NK-92 (cell line): Measurements from ENCODE around the gene ZNFX1.

Source experiments
- DNase-seq: peaks from one replicate; lab custom pipeline; 2025; ENCODE audit not compliant: unreplicated experiment; lab: John Stamatoyannopoulos, UW

ZNFX1 gene

GRCh38 chr20:49279677-49280462, 2.0 kb upstream of the ZNFX1 start:
- no peak for DNase-seq

DNA sequence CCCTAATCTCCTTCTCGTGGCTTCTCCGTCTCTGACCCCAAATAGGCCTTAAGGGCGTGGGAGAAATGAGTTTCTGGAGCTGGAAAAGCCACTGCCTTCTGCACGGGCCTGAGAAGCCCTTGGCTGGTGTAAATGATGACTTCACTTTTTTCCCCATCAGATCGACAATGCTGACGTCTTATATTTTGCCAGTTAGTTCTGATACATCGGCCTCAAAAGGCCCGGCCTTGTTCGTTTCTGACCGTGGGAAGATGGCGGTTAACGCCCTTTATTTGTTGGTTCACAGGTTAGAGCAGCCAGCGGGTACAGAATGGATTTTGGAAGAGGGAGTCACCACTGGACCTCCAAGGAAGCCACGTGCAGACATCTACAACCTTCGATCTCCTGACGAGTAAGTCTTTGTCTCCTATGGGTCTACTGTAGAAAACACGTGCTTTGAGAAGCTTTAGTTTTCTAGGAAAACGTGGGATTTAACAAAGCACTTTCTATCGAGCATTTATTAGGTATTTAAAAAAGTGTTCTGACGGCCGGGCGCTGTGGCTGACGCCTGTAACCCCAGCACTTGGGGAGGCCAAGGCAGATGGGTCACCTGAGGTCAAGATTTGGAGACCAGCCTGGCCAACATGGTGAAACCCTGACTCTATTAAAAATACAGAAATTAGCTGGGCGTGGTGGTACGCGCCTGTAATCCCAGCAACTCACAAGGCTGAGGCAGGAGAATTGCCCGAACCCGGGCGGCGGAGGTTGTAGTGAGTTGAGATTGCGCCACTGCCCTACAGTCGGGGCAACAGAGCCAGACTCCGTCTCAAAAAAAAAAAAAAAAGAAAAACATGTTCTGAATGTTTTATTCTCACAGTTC, 1.2 kb upstream of the ZNFX1 start:
- no peak for DNase-seq

- DNase-seq = no peak
These were observed 146 bp downstream of the ZNFX1 start for GRCh38 chr20:49277786-49278035.

- DNase-seq = no peak
These were observed 684 bp downstream of the ZNFX1 start for GRCh38 chr20:49276961-49277785.

DNA sequence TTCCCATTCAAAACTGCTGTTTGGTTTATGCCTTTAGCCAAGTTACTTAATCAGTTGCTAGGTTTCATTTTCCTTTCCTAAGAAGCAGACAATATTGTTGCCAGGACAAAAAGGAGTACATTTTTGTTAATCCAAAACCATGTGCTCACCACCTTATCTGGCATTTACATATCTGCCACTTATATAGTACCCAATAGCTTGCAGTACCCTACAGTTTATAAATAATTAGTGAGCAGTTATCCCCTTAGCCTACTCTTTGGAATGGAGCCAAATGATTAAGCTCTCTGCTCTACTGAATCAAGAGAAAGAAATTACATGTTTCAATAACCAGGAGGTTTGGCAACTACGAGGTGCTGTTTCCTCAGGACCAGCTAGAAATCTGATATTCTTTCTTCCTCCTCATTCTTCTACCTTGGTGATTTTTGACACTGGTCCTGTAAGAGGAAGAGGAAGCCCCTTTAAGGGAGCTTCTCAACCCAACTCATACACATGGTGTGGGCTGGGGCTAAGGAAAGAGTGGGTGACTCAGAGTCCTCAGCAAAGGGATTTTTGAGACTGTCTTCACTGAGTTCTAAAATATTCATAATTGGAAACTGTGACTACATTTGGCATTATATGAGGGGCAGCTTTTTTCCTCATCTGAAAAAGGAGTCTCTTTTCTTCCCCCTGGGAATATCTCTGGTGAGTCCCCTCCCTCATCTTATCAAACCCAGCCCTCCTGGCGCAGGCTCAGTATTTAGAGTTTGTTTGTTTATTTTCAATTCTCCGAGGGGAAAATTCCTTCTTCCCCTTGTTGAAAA, 1.5 kb downstream of the ZNFX1 start:
- DNase-seq = no peak

DNA sequence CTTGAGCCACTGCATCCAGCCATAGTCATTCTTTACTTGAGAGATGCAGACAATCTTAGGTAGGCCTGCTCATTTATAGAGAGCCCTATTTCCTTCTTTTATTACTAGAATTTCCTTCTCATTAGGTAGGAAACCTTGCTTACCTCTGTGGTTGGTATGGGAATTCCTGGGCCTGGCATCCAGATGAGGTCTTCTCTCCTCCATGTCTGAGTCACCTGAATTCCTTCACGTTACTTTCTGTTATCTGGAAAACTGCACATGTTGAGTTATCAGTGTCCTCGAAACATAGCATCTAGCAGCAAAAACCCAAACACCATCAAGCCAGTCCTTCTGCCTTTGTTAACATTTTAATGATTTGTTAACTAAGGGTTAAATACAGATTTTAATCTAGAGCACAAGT, 2.2 kb downstream of the ZNFX1 start:
- no peak for DNase-seq

DNA sequence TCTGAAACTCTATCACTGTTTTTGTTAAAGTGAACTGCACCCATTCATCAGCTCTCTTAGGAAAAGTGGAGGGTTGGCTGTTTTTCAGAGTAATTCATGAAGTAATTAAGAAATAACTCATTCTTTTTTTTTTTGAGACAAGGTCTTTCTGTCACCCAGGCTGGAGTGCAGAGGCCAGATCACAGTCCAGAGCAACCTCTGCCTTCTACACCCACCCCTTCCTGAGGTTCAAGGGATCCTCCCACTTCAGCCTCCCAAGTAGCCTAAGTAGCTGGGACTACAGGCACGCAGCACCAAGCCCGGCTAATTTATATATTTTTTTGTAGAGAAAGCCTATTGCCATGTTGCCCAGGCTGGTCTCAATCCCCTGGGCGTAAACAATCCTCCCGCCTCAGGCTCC, 2.6 kb downstream of the ZNFX1 start:
- DNase-seq = no peak

DNA sequence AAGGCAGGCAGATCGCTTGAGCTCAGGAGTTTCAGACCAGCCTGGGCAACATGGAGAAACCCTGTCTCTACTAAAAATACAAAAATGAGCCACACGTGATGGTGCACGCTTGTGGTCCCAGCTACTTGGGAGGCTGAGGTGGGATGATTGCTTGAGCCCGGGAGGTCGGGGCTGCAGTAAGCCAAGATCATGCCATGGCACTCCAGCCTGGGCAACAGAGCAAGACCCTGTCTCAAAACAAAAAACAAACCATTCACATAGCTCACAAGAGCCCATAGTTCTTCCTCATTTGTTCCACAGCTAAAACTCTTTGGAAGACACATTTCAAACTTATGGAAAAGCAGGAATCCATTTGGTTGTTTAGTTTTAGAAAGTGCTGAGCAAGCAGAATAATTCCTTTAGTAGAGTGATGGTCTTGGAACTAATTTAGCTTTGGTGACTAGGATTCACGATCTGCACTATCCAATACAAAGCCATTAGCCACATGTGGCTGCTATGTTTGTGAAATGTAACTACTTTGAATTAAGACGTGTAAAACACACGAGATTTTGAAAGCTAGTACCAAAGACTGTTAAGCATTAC, 4.1 kb downstream of the ZNFX1 start:
- DNase-seq = no peak

GRCh38 chr20:49272654-49273053, 5.2 kb downstream of the ZNFX1 start:
- no peak for DNase-seq

DNA sequence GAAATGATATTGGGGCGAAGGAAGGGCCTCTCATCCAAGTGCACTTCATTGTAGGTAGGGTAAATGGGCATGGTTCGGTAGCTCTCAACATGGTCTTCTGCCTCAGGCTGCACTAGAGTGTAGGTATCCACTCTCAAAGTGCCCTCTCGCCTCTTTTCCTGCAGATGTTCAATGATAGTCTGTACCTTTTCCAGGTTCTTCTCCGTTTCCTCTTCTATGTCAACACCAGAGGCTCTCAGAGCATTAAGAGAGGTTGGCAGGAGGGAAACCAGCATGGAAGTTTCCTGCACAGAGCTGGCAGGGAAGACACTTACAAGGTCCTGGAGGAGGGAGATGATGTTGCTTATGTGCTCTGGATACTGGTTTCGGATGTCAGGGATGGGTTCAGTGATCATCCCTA, 7.1 kb downstream of the ZNFX1 start:
- no peak for DNase-seq

DNA sequence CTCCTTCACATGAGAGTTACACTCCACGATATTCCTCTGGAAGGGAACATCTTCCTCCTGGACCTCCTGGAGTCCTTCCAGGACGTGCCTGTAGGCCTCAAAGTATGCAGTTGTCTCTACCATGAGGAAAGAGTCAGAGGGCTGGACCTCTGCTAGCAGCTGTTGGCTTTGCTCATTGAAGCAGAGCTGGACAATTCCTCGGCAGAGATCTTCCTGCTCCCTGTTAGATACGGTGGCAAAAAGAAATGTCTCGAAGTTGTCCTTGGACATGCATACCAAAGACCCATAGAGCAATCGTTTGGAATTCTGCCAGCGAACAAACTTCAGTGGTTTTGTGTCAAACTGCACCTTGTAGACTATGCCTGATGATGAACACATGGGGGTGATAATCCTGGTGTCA, 7.7 kb downstream of the ZNFX1 start:
- DNase-seq = no peak

GRCh38 chr20:49268600-49269365, 9.1 kb downstream of the ZNFX1 start:
- no peak for DNase-seq

GRCh38 chr20:49267327-49267726, 10.5 kb downstream of the ZNFX1 start:
- DNase-seq = no peak

DNA sequence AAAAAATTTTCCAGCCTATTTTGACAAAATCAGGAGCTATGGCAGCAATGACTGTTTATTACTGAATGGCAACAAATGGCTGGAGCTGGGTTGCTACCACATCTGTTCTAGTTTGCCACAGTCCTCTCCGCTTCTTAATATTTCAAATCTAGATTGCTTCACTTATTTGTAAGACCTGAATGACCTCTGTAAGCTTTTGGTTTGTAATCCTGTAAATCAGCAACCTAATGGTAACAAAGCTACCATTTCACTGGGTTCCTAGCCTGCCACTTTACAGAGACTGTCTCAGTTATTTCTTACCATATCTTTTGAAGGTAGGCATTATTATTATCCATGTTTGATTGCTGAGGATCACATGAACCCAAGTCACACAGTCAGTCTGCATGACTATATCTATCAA, 15.4 kb downstream of the ZNFX1 start:
- no peak for DNase-seq

DNA sequence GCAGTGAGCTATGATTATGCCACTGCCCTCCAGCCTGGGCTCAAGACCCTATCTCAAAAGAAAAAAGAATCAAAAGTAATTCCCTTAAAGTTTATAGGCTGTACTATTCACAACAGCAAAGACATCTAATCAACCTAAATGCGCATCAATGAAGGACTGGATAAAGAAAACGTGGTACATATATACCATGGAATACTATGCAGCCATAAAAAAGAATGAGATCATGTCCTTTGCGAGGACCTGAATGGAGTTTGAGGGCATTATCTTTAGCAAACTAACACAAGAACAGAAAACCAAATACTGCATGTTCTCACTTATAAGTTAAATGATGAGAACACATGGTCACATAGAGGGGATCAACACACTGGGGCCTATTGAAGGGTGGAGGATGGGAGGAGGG, 16.7 kb downstream of the ZNFX1 start:
- no peak for DNase-seq

GRCh38 chr20:49260218-49260617, 17.6 kb downstream of the ZNFX1 start:
- DNase-seq = no peak

DNA sequence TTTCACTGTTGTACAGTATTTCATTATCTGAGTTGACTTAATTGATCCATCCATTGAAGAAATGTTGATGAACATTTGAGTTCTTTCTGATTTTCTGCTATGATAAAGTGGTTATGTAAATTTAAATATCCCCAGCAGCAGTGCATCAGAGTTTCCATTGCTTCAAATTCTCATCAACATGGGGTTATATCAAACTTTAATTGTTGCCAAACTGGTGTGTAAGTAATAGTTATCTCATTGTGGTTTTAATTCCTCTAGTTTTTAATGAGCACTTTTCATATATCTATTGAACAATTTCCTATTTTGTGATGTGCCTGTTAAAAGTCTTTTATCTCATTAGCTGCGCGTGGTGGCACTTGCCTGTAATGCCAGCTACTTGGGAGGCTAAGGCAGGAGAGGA, 18.1 kb downstream of the ZNFX1 start:
- DNase-seq = no peak

GRCh38 chr20:49259284-49259683, 18.6 kb downstream of the ZNFX1 start:
- DNase-seq = no peak

DNA sequence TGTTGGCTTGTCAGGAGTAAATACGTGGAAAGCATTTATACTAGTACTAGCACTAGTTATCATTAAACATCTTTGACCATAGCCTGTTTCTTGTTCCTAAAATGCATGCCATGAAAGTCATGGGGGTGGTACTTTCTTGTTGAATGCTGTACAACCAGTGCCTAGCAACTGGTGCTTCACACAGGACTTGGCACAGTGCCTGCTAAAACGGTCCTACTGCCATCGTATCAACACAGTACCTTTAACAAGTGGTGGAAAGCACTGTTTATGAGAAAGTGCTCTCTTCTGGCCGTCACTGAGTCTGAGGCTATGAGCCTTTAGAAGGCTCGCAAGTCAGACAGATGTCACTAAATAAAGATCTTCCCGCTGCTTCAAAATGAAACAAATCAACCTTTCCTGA, 21.6 kb downstream of the ZNFX1 start:
- no peak for DNase-seq
